ENCODE measurements around the gene FBXO2.

DNA sequence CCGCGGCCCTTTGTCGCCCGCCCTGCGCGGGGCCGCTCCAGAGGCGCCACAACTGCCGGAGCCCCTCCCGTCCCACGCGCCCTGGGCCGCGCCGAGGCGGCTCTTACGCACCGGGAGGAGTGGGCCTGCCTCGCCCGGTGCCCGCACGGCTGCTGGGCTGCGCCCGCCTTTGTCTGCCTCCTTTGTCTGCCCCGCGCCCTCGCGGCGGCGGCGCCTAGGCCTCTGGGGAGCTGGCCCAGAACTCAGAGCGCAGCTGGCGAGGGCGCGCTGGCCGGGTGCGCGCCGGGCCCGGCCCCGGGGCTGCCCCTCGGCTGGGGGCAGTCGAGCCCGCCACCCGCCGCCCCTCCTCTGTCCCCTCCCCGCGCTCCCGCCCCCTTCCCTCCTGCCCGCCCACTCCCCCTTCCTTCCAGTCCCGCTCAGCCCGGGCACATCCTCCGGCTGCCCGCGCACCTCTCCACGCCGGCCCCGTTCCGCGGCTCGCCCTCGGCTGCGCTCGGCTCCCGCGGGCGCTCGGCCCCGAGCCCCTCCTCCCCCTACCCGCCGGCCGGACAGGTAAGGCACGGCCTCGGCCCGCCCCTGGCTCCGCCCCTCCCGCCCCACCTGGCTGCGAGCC, 37.2 kb upstream of the FBXO2 start, which contains the start of gene DRAXIN:
- TF ChIP-seq, protein P1, sequence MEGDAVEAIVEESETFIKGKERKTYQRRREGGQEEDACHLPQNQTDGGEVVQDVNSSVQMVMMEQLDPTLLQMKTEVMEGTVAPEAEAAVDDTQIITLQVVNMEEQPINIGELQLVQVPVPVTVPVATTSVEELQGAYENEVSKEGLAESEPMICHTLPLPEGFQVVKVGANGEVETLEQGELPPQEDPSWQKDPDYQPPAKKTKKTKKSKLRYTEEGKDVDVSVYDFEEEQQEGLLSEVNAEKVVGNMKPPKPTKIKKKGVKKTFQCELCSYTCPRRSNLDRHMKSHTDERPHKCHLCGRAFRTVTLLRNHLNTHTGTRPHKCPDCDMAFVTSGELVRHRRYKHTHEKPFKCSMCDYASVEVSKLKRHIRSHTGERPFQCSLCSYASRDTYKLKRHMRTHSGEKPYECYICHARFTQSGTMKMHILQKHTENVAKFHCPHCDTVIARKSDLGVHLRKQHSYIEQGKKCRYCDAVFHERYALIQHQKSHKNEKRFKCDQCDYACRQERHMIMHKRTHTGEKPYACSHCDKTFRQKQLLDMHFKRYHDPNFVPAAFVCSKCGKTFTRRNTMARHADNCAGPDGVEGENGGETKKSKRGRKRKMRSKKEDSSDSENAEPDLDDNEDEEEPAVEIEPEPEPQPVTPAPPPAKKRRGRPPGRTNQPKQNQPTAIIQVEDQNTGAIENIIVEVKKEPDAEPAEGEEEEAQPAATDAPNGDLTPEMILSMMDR (IDR thresholded peaks at IDR 0.05; ENCODE audit: insufficient read depth, low read depth, low read length), result no peak
- TF ChIP-seq EZH2 (IDR thresholded peaks at IDR 0.05; ENCODE audit: insufficient read depth, low read length), result peak; percentile 73

Data from astrocyte (in vitro differentiated cells and primary cell).